NCI-H1417 (cell line): Measurements from ENCODE around the gene KRTAP19-7.

ENCODE experiments used
- DNase-seq, 3 experiments: peaks; one replicate each; lab custom pipeline; 2025; lab: John Stamatoyannopoulos, UW

KRTAP19-7 gene, protein sequence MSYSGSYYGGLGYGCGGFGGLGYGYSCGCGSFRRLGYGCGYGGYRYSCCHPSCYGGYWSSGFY

GRCh38 chr21:30561264-30561895, at the start of gene KRTAP19-7:
TSS of gene KRTAP19-7 (minus strand) at chr21:30561314. CDS start at chr21:30561289, 25 bp downstream.
- no peak for DNase-seq

DNA sequence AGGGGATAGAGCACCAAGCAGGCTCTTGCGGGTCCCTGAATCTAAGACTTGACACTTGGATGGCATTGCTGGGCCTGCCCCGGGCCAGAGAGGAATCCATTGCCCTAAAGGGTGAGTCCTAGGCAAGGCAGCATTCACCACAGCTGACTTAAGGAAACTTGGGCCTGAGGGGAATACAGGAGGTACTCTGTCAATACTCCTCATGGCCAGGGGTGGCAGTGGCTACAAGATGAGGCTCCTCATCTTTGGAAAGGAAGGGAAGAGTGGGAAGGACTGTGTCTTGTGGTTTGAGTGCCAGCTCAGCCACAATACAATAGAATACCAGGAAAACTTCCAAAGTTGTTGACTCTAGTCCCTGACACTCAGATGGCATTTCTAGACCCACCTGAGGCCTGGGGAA, 44.9 kb upstream of the KRTAP19-7 start:
- DNase-seq = no peak

GRCh38 chr21:30600787-30601186, 39.7 kb upstream of the KRTAP19-7 start, which contains the start of gene KRTAP22-1:
TSS of gene KRTAP22-1 (plus strand) at chr21:30601087.
- DNase-seq = no peak

- no peak for DNase-seq
These were observed 37.7 kb upstream of the KRTAP19-7 start, which contains the start of gene KRTAP6-2 for GRCh38 chr21:30598802-30599201. TSS of gene KRTAP6-2 (minus strand) at chr21:30598902. CDS start at chr21:30598874, 28 bp downstream.

GRCh38 chr21:30592140-30592539, 31.0 kb upstream of the KRTAP19-7 start, which contains the start of gene KRTAP6-3:
TSS of gene KRTAP6-3 (plus strand) at chr21:30592440. CDS start at chr21:30592446, 6 bp downstream.
- no peak for DNase-seq

DNA sequence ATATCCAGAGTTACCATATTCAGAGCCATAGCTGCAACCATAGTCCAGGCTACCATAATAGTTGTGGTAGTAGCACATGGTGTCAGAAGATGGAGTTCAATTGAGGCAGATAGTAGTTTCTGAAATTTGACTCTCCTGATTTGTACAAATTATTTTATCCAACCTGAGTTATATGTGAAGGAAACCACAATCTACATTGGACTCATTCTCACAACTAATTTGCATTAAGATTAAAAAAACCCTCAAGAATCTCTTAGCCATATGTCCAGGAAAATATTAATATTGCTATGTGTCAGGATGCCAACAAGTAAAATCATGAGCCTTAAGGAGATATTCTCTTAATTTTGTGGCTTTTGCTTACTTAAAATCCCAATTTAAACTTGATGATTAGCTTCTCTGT, 29.2 kb upstream of the KRTAP19-7 start, which contains the start of gene KRTAP22-2:
KRTAP22-2 (minus strand) TSS at position 101 of the 400 bp plus-strand sequence.
- DNase-seq = no peak

DNA sequence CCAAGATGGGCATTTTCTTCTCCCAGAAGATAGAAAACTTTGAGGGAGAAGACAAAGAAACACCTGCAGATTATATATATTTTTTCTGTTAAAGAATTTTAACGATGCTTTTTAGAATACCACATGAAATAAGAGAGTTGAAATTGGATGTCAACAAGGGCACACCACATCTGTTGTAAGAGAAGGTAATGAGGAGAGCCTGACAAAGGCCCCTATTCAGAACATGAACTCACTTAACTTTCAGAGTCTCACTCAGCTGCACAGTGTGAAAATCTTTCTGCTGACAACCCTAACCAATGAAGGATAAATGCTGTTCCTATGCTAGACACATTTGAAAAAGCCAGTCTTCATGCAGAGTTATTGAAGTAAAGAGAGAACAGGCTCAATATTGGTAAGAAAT, 21.8 kb upstream of the KRTAP19-7 start:
- DNase-seq = no peak

DNA sequence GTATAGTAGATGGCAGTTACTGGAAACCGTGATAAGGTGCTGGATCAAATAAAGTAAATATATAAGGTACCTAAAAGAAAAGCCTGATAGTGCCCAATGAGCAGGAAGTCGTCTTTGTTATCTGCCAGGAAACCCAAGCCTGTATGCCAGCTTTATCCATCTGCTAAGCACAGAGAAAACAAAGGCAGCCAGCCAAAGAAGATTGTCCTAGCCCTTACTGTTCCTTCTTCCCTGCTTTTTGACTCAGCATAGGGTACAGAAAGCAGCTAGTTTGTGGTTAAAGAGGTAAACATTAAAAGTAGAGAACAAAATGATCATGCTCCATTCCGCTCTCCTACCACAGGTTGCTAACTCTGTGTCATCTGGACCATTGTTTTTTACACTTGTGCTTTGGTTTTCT, 19.0 kb upstream of the KRTAP19-7 start:
- DNase-seq = no peak

DNA sequence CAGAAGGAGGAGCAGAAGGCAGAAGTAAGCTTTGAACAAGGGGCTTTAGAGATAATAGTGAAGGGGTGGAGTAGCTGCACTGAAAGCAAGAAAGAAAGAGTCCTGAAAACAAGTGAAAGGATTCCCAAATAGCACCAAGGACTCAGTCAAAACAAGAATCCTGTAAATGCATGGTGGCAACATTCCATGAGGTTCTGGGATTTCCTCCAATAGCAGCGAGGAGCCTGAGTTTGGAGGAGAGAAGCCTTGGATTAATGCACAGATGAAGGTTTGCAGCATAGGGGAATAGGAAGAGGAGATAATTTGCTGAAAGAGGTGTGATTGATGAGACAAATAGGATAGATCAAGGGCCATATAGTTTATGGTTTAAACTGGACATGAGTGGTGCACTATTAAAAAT, 18.2 kb upstream of the KRTAP19-7 start:
- no peak for DNase-seq

DNA sequence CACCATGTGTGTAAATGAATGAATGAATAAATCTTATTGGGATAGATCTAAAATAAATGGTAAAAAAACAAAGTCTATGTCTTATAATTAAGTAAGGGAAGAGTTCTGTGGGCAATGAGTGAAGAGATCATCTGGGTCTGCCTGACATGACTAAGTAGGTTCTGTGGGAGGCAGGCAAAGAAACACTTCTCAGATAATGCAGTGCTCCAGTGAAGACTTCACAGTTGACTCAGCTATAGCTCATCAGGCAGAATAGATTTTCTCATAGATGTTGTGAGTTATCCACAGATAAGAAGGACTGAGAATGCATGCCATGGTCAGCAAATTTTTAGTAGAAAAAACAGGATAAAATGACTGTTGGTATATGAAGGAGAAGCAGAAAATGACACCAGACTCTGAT, 16.7 kb upstream of the KRTAP19-7 start:
- DNase-seq = no peak

GRCh38 chr21:30567617-30568016, 6.5 kb upstream of the KRTAP19-7 start:
- DNase-seq = peak in 1 of 3 experiments; percentile 17

DNA sequence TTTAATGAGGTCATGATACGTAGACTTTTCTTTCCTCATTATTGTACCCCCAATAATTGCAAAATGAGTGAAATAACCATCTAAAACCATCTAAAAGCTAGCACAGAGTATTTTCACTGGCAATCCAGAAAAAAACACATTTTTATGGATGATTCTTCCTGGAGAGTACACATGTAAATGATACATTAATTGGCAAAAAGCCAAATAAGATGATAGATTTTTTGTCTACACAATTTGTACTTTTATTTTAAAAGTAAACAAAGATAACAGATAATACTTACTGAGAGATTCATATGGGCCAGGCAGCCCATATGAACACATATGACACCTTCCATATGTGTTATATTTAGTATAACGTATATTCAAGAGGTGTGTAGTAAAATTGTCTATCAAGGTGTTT, 2.5 kb upstream of the KRTAP19-7 start:
- DNase-seq = no peak

DNA sequence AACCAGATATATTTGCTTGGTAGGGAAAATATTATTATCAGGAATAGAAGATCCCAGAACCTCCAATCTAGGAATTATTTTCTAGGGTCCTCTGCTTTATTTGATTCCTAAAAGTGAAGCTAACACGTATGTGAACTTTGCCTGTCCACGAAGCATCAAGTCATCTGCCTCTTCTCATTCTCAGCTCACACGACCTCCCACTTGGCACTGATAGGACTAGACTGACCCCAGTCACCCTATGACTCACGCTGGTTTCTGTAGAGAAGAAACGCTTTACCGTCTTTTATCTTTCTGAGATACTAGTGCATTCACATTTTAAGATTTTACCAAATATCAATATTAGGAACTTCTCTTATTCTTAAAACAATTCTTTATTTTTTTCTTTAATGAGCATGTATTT, 2.0 kb upstream of the KRTAP19-7 start:
- no peak for DNase-seq

GRCh38 chr21:30561957-30562356, 843 bp upstream of the KRTAP19-7 start:
- DNase-seq = no peak

DNA sequence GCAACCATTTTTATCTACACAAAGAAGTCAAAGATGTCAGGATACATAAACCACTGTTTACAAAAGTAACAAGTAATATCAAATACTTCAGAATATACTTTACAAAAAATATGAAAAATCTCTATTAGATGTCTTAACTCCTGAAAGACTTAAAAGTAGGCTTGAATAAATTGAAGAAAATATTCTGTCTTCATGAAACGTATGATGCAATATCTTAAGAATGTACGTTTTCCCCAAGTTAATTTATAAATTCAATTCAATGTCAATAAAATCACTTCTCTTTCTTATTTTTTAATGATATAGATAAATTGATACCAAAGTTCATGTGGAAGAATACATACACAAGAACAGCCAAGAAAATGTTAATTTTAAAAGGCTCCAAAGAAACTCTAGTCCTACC, 6.0 kb downstream of the KRTAP19-7 start:
- no peak for DNase-seq

- DNase-seq = no peak
These were observed 8.3 kb downstream of the KRTAP19-7 start for GRCh38 chr21:30552782-30553181.

DNA sequence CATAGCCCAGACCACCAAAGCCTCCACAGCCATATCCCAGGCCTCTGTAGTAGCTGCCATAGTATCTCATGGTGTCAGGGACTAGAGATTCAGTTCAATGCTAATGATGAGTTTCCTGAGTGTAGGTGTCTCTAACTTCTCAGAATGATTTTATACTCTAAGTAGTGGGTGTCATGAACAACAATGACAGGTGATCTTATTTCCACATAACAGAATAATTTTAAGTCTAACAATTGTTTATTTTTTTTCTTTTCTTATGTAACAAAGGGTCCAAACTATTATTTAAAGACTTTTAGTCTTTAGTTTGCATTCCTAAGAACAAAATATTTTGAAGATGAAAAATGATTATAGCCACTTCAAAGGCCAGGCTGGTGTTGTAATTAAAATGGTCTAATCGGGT, 19.4 kb downstream of the KRTAP19-7 start, which contains the start of gene KRTAP19-6:
KRTAP19-6 (minus strand) TSS at position 101 of the 400 bp plus-strand sequence; CDS start at position 70, 31 bp downstream.
- DNase-seq = no peak

- DNase-seq = no peak
These were observed 42.2 kb downstream of the KRTAP19-7 start for GRCh38 chr21:30518876-30519275.

GRCh38 chr21:30515681-30516080, 45.4 kb downstream of the KRTAP19-7 start:
- DNase-seq = peak in 1 of 3 experiments; percentile 34
